ENCODE data around the gene F7. TPM values are rescaled to one million over a fixed set of nuclear protein-coding genes. Genes with fewer than 3 reads are reported as not detected.

Gene F7
- total and polyA plus RNA-seq, 2 donors (not counting 3 experiments of a cell fraction or from before 2014, with no cell fraction given), result not detected

- intact Hi-C loops (cut with micrococcal nuclease), result no loop called here
- no peaks in the 10 kb centered on the region for H3K79me2 ChIP-seq (ENCODE audit: control insufficient read depth, insufficient read depth, low read length)
- no peak overlapping the region for H3K27ac ChIP-seq (ENCODE audit: insufficient read depth, low read depth, low read length)
- H3K9me3 ChIP-seq (replicated peaks; ENCODE audit: control insufficient read depth, insufficient read depth, low read length), result no peaks in the 10 kb centered on the region
- ChIA-PET POLR2A (no interaction called here), CTCF (no interaction called here)
- H3K4me1 ChIP-seq (ENCODE audit: control insufficient read depth, extremely low read depth, insufficient read depth, low read length), result peaks cover 24% of the 10 kb centered on the region
- FAIRE-seq, result no peak
- H3K36me3 ChIP-seq (ENCODE audit: control insufficient read depth in 2 of 2, extremely low read depth in 1 of 2, insufficient read depth in 2 of 2, low read length in 2 of 2), result no peaks in the 10 kb centered on the region
- no peak for DNase-seq (ENCODE audit: low read depth, low spot score)
- H4K20me1 ChIP-seq (replicated peaks; ENCODE audit: control insufficient read depth, extremely low read depth, insufficient read depth, low read length), result no peaks in the 10 kb centered on the region
- dilution Hi-C loops (cut with MboI; ENCODE audit: extremely low pct_ligation_motif_present, low sequenced_read_pairs), result no loop called here
- no peak overlapping the region for H3K9ac ChIP-seq (replicated peaks; ENCODE audit: extremely low read depth, insufficient read depth, low read length)
- H2AFZ ChIP-seq (ENCODE audit: low read depth, low read length), result no peak overlapping the region
- peaks cover 0 to 2% of the 10 kb centered on the region in 2 experiments for H3K27me3 ChIP-seq (ENCODE audit: control insufficient read depth in 2 of 2, insufficient read depth in 2 of 2, low read length in 2 of 2)
- no TSS peak for BruUV-seq (replicated peaks)
- no peak overlapping the region for H3K4me3 ChIP-seq (replicated peaks in 1 of 3; ENCODE audit: insufficient read depth in 1 of 3, low read depth in 1 of 3, low read length in 3 of 3)
- TF ChIP-seq EZH2 (IDR thresholded peaks at IDR 0.05; ENCODE audit: borderline replicate concordance, low read depth, low read length, severe bottlenecking), result no peak
- no peak for TF ChIP-seq POLR2A (IDR thresholded peaks at IDR 0.05; ENCODE audit: low read depth, low read length)
- TF ChIP-seq, protein P1, sequence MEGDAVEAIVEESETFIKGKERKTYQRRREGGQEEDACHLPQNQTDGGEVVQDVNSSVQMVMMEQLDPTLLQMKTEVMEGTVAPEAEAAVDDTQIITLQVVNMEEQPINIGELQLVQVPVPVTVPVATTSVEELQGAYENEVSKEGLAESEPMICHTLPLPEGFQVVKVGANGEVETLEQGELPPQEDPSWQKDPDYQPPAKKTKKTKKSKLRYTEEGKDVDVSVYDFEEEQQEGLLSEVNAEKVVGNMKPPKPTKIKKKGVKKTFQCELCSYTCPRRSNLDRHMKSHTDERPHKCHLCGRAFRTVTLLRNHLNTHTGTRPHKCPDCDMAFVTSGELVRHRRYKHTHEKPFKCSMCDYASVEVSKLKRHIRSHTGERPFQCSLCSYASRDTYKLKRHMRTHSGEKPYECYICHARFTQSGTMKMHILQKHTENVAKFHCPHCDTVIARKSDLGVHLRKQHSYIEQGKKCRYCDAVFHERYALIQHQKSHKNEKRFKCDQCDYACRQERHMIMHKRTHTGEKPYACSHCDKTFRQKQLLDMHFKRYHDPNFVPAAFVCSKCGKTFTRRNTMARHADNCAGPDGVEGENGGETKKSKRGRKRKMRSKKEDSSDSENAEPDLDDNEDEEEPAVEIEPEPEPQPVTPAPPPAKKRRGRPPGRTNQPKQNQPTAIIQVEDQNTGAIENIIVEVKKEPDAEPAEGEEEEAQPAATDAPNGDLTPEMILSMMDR (IDR thresholded peaks at IDR 0.05; ENCODE audit: extremely low read depth in 1 of 2, insufficient read depth in 1 of 2, low read depth in 1 of 2, low read length in 2 of 2), result no peak
- TF ChIP-seq GATA2 (IDR thresholded peaks at IDR 0.05; ENCODE audit: insufficient read depth, insufficient read length, low read depth, low read length), result no peak
- TF ChIP-seq POLR2AphosphoS5 (IDR thresholded peaks at IDR 0.05; ENCODE audit: insufficient read depth, low read depth, low read length), result no peak
- TF ChIP-seq FOS (IDR thresholded peaks at IDR 0.05; ENCODE audit: borderline replicate concordance, insufficient read depth, low read length), result no peak
- TF ChIP-seq MYC (IDR thresholded peaks at IDR 0.05; ENCODE audit: low read depth, low read length), result no peak
- TF ChIP-seq MAX (IDR thresholded peaks at IDR 0.05; ENCODE audit: insufficient read depth, insufficient read length), result no peak
- no peak for TF ChIP-seq JUN (IDR thresholded peaks at IDR 0.05; ENCODE audit: borderline replicate concordance, insufficient read depth, insufficient read length, low read depth)
- H3K4me2 ChIP-seq (ENCODE audit: insufficient read depth, low read length), result no peak overlapping the region
- no peaks in the 10 kb centered on the region for H3K9me1 ChIP-seq (replicated peaks; ENCODE audit: control insufficient read depth, extremely low read depth, insufficient read depth, low read length)
These were observed 61.1 kb downstream of the F7 start for GRCh38 chr13:113166681-113167080.
